Esophagus mucosa (tissue), 1 donor: ENCODE measurements around the gene MAPRE3. TPM values are rescaled to one million over a fixed set of nuclear protein-coding genes. Genes with fewer than 3 reads are reported as not detected.
"Not testable (repeated sequence)": the region's sequence is repeated elsewhere in the genome, so short reads cannot be mapped to it uniquely, and the experiment has no call there.

ENCODE experiments used
- ATAC-seq: fragments of 200-7000 bp; cut with Tn5 transposase; one replicate; pipeline ENCODE4 v1.9.1; 2020
- total RNA-seq: library from RNA; stranded (reverse); gene quantifications from one replicate; pipeline ENCODE4 v1.2.4, GENCODE V29; 2023
- donor health status: DM: yes; HTN: yes; CAD: no.

Gene MAPRE3
- 6.9 TPM for total RNA-seq

DNA sequence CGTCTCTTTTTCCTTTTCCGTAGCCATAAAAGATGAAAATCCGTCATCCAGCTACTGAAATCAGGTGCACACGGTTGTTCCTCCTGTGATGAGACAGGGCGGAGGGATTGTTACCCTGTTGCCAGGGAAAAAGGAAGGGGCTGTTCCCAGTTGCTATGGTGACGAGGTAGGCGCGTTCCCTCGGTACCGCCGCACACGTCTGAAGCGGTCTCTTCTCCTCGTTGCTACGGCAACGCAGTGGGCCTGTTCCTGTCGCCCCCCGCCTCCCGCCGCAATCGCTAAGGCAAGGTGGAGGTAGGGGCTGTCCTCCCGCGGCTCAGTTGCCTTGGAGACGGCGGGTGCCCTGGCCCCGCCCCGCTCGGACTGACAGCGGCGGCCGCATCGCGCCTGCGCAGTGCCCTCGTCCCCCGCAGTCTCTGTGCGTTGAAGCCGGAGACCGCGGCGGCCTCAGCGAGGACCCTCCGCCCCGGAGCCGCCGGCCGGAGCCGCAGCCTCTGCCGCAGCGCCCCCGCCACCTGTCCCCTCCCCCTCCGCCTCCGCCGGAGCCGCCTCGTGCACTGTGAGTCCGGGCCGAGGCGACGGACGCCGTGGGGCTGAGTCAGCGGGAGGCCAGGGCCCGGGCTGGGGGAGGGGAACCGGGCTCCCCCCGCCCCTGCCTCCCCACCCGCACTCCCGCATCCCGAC lies at the start of gene MAPRE3:
Gene MAPRE3 (plus strand): TSS at position 394 of the 684 bp plus-strand sequence. CDS start 51,582 bp downstream, outside the sequence.
- ATAC-seq = peak; percentile 81

GRCh38 chr2:26921323-26921722 lies 49.1 kb upstream of the MAPRE3 start:
- no peak for ATAC-seq

DNA sequence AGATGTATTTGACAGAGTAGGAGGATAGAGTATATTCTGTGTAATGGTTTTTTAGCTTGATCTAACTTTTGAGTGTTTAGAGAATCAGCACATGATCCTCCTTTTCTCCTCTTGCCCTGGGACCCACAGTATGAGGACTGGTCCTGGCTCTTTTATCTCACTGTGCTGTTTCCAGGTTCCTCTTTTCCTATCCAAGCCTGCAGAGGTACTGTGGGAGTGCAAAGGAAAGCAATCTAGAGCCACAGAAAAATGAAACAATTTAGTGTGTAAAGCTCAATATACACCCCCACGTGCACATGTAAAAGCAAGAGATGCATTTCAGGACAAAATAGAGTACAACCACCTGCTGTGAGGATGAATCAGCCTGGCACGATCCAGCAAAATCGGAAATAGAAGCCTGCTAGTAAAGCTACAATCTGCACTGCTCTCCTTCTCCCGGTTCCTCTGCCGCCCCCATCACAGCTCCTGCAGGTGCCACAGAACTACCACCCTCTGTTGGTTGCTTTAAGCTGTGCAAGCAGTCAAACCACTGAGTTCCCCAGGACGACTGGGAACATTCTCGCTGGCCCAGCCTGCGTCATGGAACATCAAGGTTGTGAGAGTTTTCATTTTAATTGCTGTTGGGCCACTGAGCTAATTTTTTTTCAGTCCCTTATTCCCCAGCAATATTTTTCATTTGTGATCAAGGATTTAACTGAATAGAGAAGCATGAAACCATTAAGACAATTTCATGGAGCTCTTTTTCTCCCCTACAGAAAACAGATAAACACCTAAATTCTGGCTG lies 47.8 kb upstream of the MAPRE3 start:
- peak; percentile 52 for ATAC-seq

DNA sequence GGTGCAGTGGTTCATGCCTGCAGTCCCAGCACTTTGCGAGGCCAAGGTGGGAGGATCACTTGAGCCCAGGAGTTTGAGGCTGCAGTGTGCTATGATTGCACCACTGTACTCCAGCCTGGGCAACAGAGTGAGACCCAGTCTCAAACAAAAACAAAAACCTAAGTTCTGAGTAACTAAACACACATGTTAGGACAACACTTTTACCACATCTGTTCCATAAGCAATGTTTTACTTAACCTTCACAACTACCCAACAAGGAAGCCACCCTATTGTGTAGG lies 47.3 kb upstream of the MAPRE3 start:
- ATAC-seq = not testable (repeated sequence)

DNA sequence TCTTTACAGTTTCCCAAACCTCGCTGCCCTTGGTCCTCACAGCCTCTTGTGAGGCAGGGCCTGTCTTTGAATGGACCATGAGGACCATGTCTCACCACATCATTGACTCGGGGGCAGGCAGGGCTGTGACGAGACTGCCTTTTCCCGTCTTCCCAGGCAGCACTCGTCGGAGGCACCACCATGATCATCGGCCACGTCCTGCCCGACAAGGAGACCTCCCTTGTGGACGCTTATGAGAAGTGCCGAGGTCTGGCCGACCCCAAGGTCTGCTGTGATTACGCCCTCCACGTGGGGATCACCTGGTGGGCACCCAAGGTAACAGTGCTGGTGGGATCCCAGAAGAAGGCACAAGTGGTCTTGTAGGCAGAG lies 45.7 kb upstream of the MAPRE3 start:
- ATAC-seq = no peak

- ATAC-seq = no peak
Observed at GRCh38 chr2:26925100-26925791, 45.2 kb upstream of the MAPRE3 start.

GRCh38 chr2:26927221-26927620 lies 43.2 kb upstream of the MAPRE3 start:
- ATAC-seq = no peak

- no peak for ATAC-seq
Observed at GRCh38 chr2:26932974-26933373, 37.5 kb upstream of the MAPRE3 start.

DNA sequence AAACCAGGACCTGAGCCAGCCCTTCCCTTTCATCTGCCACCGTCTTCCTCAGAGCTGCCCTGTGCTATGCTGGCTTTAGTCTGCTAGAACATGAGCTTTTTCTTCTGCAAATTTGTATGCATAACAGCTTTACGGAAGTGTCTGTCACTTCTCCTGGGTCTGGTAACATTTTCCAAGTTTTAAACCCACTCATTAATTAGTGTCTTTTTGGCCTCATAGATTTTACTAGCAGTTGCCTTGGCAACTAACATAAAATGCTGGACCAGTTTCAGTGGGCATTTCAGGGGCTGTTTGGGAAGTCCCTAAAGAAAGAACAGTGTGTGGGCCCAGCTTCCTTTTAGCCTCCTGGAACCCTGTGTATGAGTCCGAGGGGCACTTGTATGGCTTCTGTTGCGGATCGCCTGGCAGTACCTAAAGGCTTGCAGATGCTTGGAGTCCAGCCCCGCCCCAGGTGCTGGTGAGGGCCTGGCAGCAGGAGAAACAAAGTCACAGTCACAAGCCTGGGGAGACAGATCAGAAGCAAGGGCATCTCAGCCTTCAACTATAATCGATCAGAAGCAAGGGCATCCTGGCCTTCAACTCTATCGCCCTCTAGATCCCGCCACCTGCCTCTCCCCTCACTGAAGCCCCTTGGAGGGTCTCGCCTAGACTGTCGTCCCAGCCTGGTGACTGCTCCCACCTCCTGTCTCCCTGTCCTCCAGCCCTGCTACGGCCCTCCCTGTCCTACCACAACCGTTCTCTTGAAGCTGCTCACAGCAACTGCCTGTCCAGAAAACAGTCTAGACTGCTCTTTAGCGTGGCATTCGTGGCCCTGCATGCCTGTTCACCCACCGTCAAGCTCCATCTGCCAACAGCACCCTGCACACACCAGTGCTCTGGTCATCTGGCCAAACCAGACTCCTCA lies 36.8 kb upstream of the MAPRE3 start:
- ATAC-seq = no peak

DNA sequence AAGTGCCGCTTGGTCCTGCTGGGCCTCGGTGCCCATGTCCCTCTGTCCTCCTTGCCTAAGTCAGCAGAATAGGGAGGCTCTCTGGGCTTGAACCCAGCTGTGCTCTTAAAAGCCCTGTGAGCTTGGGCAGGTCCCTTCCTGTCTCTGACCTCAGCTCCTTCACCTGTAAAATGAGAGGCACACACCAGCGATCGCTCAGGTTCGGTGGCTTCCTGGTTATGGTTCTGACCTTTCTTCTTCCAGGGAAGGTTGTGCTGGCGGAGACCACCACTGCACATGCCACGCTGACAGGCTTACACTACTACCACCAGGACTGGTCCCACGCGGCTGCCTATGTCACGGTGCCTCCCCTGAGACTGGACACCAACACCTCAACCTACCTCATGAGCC lies 36.1 kb upstream of the MAPRE3 start:
- ATAC-seq = no peak

DNA sequence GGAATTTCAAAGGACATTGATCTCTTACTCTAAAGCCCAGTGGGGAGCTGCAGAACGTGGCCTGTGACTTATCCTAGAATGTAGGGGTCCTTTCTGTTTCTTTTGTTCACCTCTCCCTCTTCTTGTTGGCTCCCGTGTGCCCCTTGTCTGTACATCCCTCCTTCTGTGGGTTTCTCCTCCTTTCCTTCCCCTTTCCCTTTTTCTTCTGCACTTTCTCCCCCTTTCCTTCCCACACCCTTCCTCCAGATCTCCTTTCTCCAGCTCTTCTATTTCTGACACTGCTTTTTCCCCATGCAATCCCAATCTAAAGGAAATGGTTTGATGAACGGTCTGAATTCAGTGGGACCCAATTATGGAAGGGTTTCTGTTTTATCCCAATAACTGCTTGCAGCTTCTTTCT lies 35.5 kb upstream of the MAPRE3 start:
- ATAC-seq = no peak

DNA sequence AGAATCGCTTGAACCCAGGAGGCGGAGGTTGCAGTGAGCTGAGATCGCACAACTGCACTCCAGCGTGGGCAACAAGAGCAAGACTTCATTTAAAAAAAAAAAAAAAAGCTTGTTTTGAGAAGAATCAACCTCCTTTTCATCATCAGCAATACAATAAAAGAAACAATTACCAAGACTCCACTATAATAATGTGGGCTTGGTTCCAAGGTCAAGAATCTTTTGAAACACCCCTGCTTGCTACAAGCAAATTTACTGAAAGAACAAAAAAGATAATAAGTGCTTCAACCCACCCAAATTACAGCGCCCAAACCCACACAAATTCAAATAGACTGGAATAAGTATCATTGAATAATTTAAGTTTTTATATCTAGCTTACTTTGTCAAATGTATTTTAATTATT lies 33.6 kb upstream of the MAPRE3 start:
- no peak for ATAC-seq

GRCh38 chr2:26938399-26939118 lies 31.9 kb upstream of the MAPRE3 start:
- ATAC-seq = no peak

DNA sequence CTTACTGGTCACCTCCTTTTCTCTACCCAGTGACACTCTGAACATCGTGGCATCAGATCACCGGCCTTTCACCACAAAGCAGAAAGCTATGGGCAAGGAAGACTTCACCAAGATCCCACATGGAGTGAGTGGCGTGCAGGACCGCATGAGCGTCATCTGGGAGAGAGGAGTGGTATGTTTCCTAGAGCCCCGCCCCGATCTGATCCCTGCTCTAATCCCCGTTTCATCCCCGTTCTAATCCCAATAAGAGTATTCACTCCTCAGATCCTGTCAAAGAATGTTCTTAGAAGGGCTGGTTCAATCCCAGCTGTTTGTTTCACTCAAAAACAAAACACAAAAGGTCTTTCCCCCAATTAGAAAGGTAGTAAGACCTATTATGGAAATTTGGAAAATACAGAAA lies 30.4 kb upstream of the MAPRE3 start:
- no peak for ATAC-seq

DNA sequence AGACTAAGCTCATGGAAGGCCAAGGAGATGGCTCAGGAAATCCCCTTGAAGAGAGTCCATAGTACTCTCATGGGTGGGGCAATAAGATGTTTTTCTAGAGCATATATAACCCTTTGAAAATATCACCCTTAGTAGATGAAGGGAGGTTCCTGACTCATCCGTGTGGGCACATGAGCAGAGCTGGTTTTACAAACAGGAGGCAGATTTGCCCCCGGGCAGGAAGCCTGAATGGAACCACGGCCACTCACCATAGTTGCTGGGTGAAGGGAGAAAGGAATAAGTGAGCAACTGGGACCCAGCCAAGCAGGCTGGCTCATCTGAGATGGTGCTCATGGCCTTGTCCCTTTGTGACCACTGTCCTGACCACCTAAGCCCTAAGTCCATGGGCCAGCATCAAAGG lies 29.0 kb upstream of the MAPRE3 start:
- ATAC-seq = no peak

- peak; percentile 50 for ATAC-seq
Observed at GRCh38 chr2:26942543-26943295, 27.7 kb upstream of the MAPRE3 start.

GRCh38 chr2:26945991-26946750 lies 24.3 kb upstream of the MAPRE3 start:
- ATAC-seq = no peak

DNA sequence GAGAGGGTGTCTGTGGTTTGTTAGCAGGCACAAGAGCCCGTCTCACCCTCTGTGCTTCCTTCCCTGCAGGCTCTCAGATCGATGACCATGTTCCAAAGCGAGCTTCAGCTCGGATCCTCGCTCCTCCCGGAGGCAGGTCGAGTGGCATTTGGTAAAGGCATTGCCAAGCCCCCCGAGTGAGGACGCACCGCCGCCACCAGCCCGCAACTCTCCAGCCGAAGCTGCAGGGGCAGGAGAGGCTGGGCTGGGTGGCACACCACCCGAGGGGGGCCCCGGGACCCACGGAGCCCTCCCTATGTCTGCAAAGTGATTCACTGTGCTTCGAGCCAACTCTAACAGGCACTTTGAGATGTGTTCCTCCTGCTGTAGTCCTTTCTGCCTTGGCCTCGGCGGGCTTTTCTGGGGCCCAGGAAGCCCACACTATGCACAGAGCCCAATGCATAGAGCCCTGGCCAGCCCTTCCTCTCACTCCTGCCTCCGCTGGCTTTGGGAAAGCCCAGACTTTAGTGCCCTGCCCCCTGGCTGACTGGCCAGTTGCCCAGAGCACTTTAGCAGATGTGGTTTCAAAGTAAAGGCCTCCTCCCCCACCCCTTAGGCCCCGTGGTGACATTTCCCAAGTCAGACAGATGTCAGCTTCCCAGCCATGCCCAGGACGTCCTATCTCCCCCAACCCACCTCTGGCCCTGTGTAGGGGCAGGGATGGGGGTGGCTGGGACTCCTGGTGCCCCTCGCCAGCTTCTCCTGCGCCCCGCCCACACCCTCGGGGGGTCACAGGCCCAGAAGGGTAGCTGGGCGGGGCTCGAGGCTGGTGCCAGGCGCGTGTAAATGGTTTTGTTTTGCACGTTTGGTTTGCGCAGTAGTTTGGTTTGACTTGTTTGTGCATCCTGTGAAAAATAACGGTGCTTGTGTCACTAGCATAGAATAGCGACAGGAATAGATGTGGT lies 23.3 kb upstream of the MAPRE3 start:
- no peak for ATAC-seq

DNA sequence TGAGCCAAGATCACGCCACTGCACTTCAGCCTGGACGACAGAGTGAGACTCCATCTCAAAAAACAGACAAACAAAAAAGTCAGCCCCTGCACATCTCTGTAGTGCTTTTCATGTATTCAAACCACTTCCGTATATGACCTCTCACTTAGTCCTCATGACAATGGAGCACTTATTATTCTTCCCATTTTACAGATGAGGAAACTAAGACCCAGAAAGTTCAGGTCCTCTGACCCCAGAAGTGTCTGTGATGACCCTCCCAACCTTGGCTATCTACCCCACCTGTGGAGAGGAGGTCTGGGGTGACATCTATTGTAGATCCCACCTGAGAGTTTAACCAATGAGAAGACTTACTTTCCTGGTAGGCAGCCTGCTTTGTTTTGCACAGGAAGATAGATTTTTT lies 21.6 kb upstream of the MAPRE3 start:
- ATAC-seq = no peak
